Gastrocnemius medialis (tissue), 4 donors: ENCODE measurements around the gene FGF19. TPM values are rescaled to one million over a fixed set of nuclear protein-coding genes. Genes with fewer than 3 reads are reported as not detected.

Experiments
- ATAC-seq, 2 donors: fragments of 150-250 bp; one replicate each; pipeline ENCODE4 v1.9.1; 2016
- DNase-seq, 2 donors: peaks; one replicate each; pipeline ENCODE4 v3.0.0-alpha.2; 2019
- H3K27ac ChIP-seq, 4 donors: fragments of 200-600 bp; sonication (generic); 1 replicate in 1 of 4; 2 replicates in 3 of 4; pipeline ENCODE4 v1.5.1; 2016 to 2018; ENCODE audit warnings: mild to moderate bottlenecking in 2 of 4, moderate library complexity in 1 of 4
- H3K27me3 ChIP-seq, 3 donors: fragments of 200-600 bp; sonication (generic) in 2 of 3; 1 replicate in 1 of 3; 2 replicates in 2 of 3; pipeline versions ENCODE4 v1.5.1 to v1.6.0; 2016 to 2019; ENCODE audit warnings: mild to moderate bottlenecking in 1 of 3, moderate library complexity in 1 of 3
- H3K36me3 ChIP-seq, 2 donors: fragments of 200-600 bp; sonication (generic) in 1 of 2; one replicate each; pipeline ENCODE4 v1.5.1; 2017 to 2018
- H3K4me1 ChIP-seq, 2 donors: fragments of 200-600 bp; sonication (generic) in 1 of 2; one replicate each; pipeline ENCODE4 v1.5.1; 2016 to 2017; ENCODE audit warnings: mild to moderate bottlenecking in 2 of 2
- H3K4me3 ChIP-seq, 4 donors: fragments of 200-600 bp; sonication (generic) in 3 of 4; 1 replicate in 1 of 4; 2 replicates in 3 of 4; pipeline ENCODE4 v1.5.1; 2016 to 2019; ENCODE audit warnings: mild to moderate bottlenecking in 2 of 4
- H3K9me3 ChIP-seq, 3 donors: fragments of 200-600 bp; sonication (generic) in 2 of 3; 1 replicate in 1 of 3; 2 replicates in 2 of 3; pipeline ENCODE4 v1.5.1; 2016 to 2019
- CTCF ChIP-seq, 5 experiments: fragments of 450-650 bp in 3 of 5; fragments of 200-600 bp in 2 of 5; sonication (generic) in 2 of 5; IDR thresholded peaks in 4 of 5; conservative IDR thresholded peaks in 1 of 5; 1 replicate in 4 of 5; 2 replicates in 1 of 5; pipeline ENCODE4 v1.5.1; 2016 to 2019; ENCODE audit warnings: antibody characterized with exemption in 5 of 5, mild to moderate bottlenecking in 3 of 5, moderate library complexity in 3 of 5
- POLR2A ChIP-seq, 2 donors: fragments of 450-650 bp; IDR thresholded peaks; one replicate each; pipeline ENCODE4 v1.6.1; 2017; ENCODE audit warnings: antibody characterized with exemption in 2 of 2, mild to moderate bottlenecking in 2 of 2, moderate library complexity in 2 of 2
- in situ Hi-C, 4 donors: fragments of 200-750 bp; cut with MboI; loops; one replicate each; pipeline versions ENCODE4 v1.15.0 to v1.8.0; 2017; ENCODE audit warnings: low sequenced_read_pairs in 4 of 4
- intact Hi-C: fragments of 100-400 bp; cut with DNase I; formaldehyde crosslinking; loops from one replicate; pipeline ENCODE4 v1.15.1; 2023; ENCODE audit warnings: low total_unique reads
- total RNA-seq, 4 donors: library from RNA; depleted of rRNA; stranded (reverse); fragments of >200 nt; gene quantifications; one replicate each; pipeline versions ENCODE4 v1.1.0 to v1.2.3, GENCODE V29; 2016

The FGF19 gene
- total RNA-seq, 4 donors from 2014 or later: not detected

- DNase-seq (no peak), ATAC-seq (no peak)
- H3K36me3 ChIP-seq: peaks cover 0 to 10% of the 10 kb centered on the region in 2 donors
- no peaks in the 10 kb centered on the region for H3K4me1 ChIP-seq
- intact Hi-C loops: no loop called here
- H3K9me3 ChIP-seq: no peaks in the 10 kb centered on the region
- no peaks in the 10 kb centered on the region for H3K27me3 ChIP-seq
- no peak overlapping the region for H3K4me3 ChIP-seq
- in situ Hi-C loops: loop anchor here in 1 of 4 donors (25.0 kb wide), 1 partner anchor 548 kb away; no protein-coding TSS in a partner anchor
- no peak overlapping the region for H3K27ac ChIP-seq
- TF ChIP-seq CTCF (IDR thresholded peaks at IDR 0.05 in 4 of 5, conservative IDR thresholded peaks at IDR 0.05 in 1 of 5) (no peak), POLR2A (IDR thresholded peaks at IDR 0.05) (no peak)
Measured at GRCh38 chr11:69660001-69660500, 43.8 kb downstream of the FGF19 start.

GRCh38 chr11:69659591-69659990 is 44.2 kb downstream of the FGF19 start:
- ATAC-seq (no peak), DNase-seq (peak in 1 of 2 donors; percentile 2)
- Histone ChIP-seq H3K27ac (no peak overlapping the region), H3K27me3 (no peaks in the 10 kb centered on the region), H3K36me3 (peaks cover 0 to 6% of the 10 kb centered on the region in 2 donors), H3K4me3 (no peak overlapping the region), H3K9me3 (no peaks in the 10 kb centered on the region), H3K4me1 (no peaks in the 10 kb centered on the region)
- TF ChIP-seq CTCF (IDR thresholded peaks at IDR 0.05 in 4 of 5, conservative IDR thresholded peaks at IDR 0.05 in 1 of 5): no peak
- TF ChIP-seq POLR2A (IDR thresholded peaks at IDR 0.05): no peak
- in situ Hi-C loops (loop anchor here in 2 of 4 donors (10.0 to 25.0 kb wide), 2 partner anchors 545 to 547 kb away; no protein-coding TSS in a partner anchor), intact Hi-C loops (no loop called here)

- TF ChIP-seq POLR2A (IDR thresholded peaks at IDR 0.05): no peak
- no peak for TF ChIP-seq CTCF (IDR thresholded peaks at IDR 0.05 in 4 of 5, conservative IDR thresholded peaks at IDR 0.05 in 1 of 5)
- no peak overlapping the region for H3K27ac ChIP-seq
- no peak overlapping the region for H3K4me3 ChIP-seq
- no peaks in the 10 kb centered on the region for H3K9me3 ChIP-seq
- DNase-seq (peak in 1 of 2 donors; percentile 5), ATAC-seq (no peak)
- intact Hi-C loops: no loop called here
- H3K4me1 ChIP-seq: no peaks in the 10 kb centered on the region
- in situ Hi-C loops: loop anchor here in 2 of 4 donors (10.0 to 25.0 kb wide), 2 partner anchors 544 to 547 kb away; no protein-coding TSS in a partner anchor
- H3K27me3 ChIP-seq: no peaks in the 10 kb centered on the region
- H3K36me3 ChIP-seq: no peaks in the 10 kb centered on the region
Measured at GRCh38 chr11:69658626-69659450, 45.0 kb downstream of the FGF19 start.

- in situ Hi-C loops: loop anchor here in 2 of 4 donors (10.0 to 25.0 kb wide), 2 partner anchors 543 to 546 kb away; no protein-coding TSS in a partner anchor
- Histone ChIP-seq H3K4me1 (no peaks in the 10 kb centered on the region), H3K27me3 (no peaks in the 10 kb centered on the region), H3K4me3 (no peak overlapping the region), H3K27ac (no peak overlapping the region), H3K9me3 (no peaks in the 10 kb centered on the region), H3K36me3 (no peaks in the 10 kb centered on the region)
- TF ChIP-seq POLR2A (IDR thresholded peaks at IDR 0.05): no peak
- TF ChIP-seq CTCF (IDR thresholded peaks at IDR 0.05 in 4 of 5, conservative IDR thresholded peaks at IDR 0.05 in 1 of 5): no peak
- no peak for ATAC-seq
- DNase-seq: peak in 1 of 2 donors; percentile 4
- intact Hi-C loops: no loop called here
Measured at GRCh38 chr11:69657911-69658625, 45.8 kb downstream of the FGF19 start.
